Glutamatergic neuron (in vitro differentiated cells): ENCODE measurements around the gene CRIP1. TPM values are rescaled to one million over a fixed set of nuclear protein-coding genes. Genes with fewer than 3 reads are reported as not detected.

Source experiments
- DNase-seq: peaks from one replicate; pipeline ENCODE4 v3.0.0; 2022
- H3K27ac Mint-ChIP-seq: one replicate; pipeline ENCODE4 v1.8.0; 2020; ENCODE audit warnings: mild to moderate bottlenecking, mixed read lengths, inconsistent platforms; ENCODE audit not compliant: unreplicated experiment
- H3K27me3 Mint-ChIP-seq: one replicate; pipeline ENCODE4 v1.8.0; 2020; ENCODE audit warnings: mild to moderate bottlenecking, moderate library complexity, mixed read lengths, inconsistent platforms; ENCODE audit not compliant: unreplicated experiment
- H3K36me3 Mint-ChIP-seq: one replicate; pipeline ENCODE4 v1.8.0; 2020; ENCODE audit warnings: mild to moderate bottlenecking, mixed read lengths, inconsistent platforms; ENCODE audit not compliant: unreplicated experiment
- H3K4me1 Mint-ChIP-seq: one replicate; pipeline ENCODE4 v1.8.0; 2020; ENCODE audit warnings: mild to moderate bottlenecking, low read depth, mixed read lengths, inconsistent platforms; ENCODE audit not compliant: unreplicated experiment
- H3K4me3 Mint-ChIP-seq: one replicate; pipeline ENCODE4 v1.8.0; 2020; ENCODE audit warnings: mild to moderate bottlenecking, mixed read lengths, inconsistent platforms; ENCODE audit not compliant: unreplicated experiment
- H3K9me3 Mint-ChIP-seq: one replicate; pipeline ENCODE4 v1.8.0; 2020; ENCODE audit warnings: mild to moderate bottlenecking, moderate library complexity, mixed read lengths, inconsistent platforms; ENCODE audit not compliant: unreplicated experiment
- total RNA-seq: library from RNA; stranded (reverse); fragmentation: NEBNext Ultra II Directional; extraction: Animal tissue kit (Norgen Biotek cat#: 25700); gene quantifications from one replicate; pipeline ENCODE4 v1.2.1, GENCODE V29; 2021; ENCODE audit not compliant: unreplicated experiment
- TF ChIP-seq, protein P1 (sequence below): fragments of 200-600 bp; sonication (generic); IDR thresholded peaks from one replicate; pipeline ENCODE4 v1.5.0; 2021; ENCODE audit not compliant: partially characterized antibody, unreplicated experiment

Gene CRIP1
- total RNA-seq, 1 donor from 2014 or later: 49.3 TPM

- Mint-ChIP-seq H3K27me3 (peaks cover 5% of the 10 kb centered on the region), H3K4me3 (no peak overlapping the region), H3K4me1 (no peaks in the 10 kb centered on the region), H3K9me3 (peaks cover 3% of the 10 kb centered on the region), H3K36me3 (no peaks in the 10 kb centered on the region), H3K27ac (no peak overlapping the region)
- DNase-seq: no peak
- TF ChIP-seq, protein P1, sequence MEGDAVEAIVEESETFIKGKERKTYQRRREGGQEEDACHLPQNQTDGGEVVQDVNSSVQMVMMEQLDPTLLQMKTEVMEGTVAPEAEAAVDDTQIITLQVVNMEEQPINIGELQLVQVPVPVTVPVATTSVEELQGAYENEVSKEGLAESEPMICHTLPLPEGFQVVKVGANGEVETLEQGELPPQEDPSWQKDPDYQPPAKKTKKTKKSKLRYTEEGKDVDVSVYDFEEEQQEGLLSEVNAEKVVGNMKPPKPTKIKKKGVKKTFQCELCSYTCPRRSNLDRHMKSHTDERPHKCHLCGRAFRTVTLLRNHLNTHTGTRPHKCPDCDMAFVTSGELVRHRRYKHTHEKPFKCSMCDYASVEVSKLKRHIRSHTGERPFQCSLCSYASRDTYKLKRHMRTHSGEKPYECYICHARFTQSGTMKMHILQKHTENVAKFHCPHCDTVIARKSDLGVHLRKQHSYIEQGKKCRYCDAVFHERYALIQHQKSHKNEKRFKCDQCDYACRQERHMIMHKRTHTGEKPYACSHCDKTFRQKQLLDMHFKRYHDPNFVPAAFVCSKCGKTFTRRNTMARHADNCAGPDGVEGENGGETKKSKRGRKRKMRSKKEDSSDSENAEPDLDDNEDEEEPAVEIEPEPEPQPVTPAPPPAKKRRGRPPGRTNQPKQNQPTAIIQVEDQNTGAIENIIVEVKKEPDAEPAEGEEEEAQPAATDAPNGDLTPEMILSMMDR: no peak
These were observed 14.1 kb upstream of the CRIP1 start for GRCh38 chr14:105472486-105472991.

DNA sequence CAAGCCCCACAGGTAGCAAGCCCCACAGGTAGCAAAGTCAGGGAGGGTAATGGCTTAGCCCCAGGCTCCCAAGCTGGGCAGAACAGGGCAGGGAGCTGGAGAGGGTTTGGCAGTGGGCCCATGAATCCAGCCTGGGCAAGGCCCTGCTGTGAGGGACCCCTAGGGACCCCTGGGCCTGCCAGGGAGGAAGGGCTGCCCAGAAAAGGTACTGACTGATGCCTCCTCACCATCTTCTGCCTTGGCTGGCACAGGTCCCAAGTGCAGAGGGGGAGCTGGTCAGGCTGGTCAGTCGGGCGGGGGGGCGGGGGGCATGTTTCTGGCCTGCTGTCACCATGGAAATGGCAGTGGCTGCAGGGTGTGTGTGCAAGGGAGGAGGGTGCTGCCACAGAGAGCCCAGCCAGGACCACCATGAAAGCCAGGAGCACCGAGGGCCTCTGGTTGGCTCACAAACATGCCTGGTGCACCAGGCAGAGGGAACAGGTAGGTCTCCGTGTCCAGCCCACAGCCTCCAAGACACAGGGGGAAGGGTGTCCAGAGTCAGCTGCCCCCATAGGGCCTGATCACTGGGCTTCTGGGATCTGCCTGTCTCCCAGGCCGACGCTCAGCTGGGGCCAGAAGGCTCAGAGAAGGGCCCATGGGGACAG is 13.5 kb upstream of the CRIP1 start:
- Mint-ChIP-seq H3K9me3 (peaks cover 3% of the 10 kb centered on the region), H3K27me3 (peaks cover 5% of the 10 kb centered on the region)

GRCh38 chr14:105473677-105474482 is 12.8 kb upstream of the CRIP1 start:
- no peaks in the 10 kb centered on the region for H3K36me3 Mint-ChIP-seq
- peaks cover 5% of the 10 kb centered on the region for H3K27me3 Mint-ChIP-seq
- DNase-seq: peak; percentile 91
- TF ChIP-seq, protein P1: no peak
- no peak overlapping the region for H3K27ac Mint-ChIP-seq
- H3K9me3 Mint-ChIP-seq: peaks cover 3% of the 10 kb centered on the region
- no peaks in the 10 kb centered on the region for H3K4me1 Mint-ChIP-seq
- H3K4me3 Mint-ChIP-seq: no peak overlapping the region

More for the DNA sequence above, 13.5 kb upstream of the CRIP1 start:
- TF ChIP-seq, protein P1: no peak
- H3K4me1 Mint-ChIP-seq: no peaks in the 10 kb centered on the region
- DNase-seq: no peak
- no peak overlapping the region for H3K27ac Mint-ChIP-seq
- H3K36me3 Mint-ChIP-seq: no peaks in the 10 kb centered on the region
- no peak overlapping the region for H3K4me3 Mint-ChIP-seq

DNA sequence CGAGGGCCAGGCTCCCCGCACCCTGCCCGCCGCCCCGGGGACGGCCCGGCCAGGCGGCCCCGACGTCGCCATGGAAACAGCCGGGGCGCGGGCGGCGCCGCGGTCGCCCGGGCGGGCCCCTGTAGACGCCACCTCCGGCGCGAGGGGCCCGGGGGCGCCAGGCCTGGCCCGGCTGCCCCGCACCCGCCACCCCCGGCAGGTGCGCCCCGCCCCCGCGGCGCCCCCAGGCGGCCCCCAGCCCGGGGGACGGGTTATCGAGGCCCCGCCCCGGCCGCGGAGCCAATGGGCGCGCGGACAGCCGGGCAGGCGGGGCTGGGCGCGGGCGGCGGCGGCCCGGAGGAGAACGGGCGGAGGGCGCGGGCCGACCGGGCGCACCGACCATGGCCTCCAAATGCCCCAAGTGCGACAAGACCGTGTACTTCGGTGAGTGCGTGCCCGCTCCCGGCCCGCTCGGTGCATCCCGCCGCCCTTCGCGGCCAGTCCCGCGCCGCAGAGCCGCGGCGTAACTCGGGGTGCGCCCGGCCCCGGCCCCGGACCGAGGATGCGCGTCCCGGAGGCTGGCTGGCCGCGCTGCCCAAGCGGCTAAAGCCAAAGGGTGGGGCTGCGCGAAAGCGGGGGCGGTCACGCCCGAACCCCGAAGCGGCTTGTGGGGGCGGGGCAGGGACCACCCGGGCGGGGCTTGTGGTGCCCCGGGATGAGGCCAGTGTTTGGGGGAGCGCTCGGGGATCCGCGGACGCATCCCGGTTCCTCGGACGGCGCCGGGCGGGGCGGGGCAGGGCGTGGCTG is 12.0 kb upstream of the CRIP1 start, which contains the start of gene CRIP2:
TSS of gene CRIP2 (plus strand) at position 339 of the 786 bp plus-strand sequence. CDS start at position 381, 42 bp downstream.
- H3K36me3 Mint-ChIP-seq: no peaks in the 10 kb centered on the region
- DNase-seq: peak; percentile 65
- no peak within 1 kb of the TSS for H3K27ac Mint-ChIP-seq
- H3K27me3 Mint-ChIP-seq: peaks cover 8% of the 10 kb centered on the region
- no peaks in the 10 kb centered on the region for H3K4me1 Mint-ChIP-seq
- H3K9me3 Mint-ChIP-seq: peaks cover 1% of the 10 kb centered on the region
- TF ChIP-seq, protein P1: no peak
- peak within 1 kb of the TSS; percentile 63 for H3K4me3 Mint-ChIP-seq
